ENCODE measurements around the gene MRPL28.
"Not testable (repeated sequence)": the region's sequence is repeated elsewhere in the genome, so short reads cannot be mapped to it uniquely, and the experiment has no call there.

MRPL28 gene

DNA sequence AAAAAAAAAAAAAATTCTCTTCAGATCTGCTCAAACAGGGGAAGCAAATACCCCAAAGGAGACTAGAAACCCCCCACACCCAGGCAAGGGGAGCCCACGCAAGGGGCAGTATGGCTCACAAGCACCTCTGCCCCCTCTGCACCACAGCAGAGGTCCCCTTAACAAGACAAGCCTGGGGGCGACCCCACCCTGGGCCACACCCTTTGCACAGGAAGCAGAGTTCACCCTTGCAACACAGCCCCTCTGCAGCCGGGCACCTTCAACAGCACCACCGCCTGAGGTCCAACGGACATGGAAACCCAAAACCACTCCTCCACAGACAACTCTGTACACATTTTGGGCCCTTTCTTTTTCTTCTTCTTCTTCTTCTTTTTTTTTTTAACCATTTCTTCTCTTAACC, 30.7 kb downstream of the MRPL28 start:
- TF ChIP-seq ZNF274 (IDR thresholded peaks at IDR 0.05; ENCODE audit: low read depth, low read length) (no peak), SUZ12 (IDR thresholded peaks at IDR 0.05; ENCODE audit: extremely low read depth, insufficient read depth, insufficient read length) (no peak), YY1 (IDR thresholded peaks at IDR 0.05; ENCODE audit: insufficient read depth, insufficient read length) (no peak)
- DNase-seq (ENCODE audit: low read depth, low spot score), result no peak
- Histone ChIP-seq H3K27me3 (ENCODE audit: insufficient read depth, insufficient read length) (no peaks in the 10 kb centered on the region), H3K9ac (ENCODE audit: insufficient read length, low read depth) (no peak overlapping the region), H3K36me3 (ENCODE audit: insufficient read depth, insufficient read length, low read length) (peaks cover 47% of the 10 kb centered on the region), H3K9me3 (ENCODE audit: insufficient read depth, low read length) (peaks cover 9% of the 10 kb centered on the region; the same call in 1 of the 2 replicates), H3K4me3 (ENCODE audit: insufficient read length, low read depth) (no peak overlapping the region), H3K4me1 (ENCODE audit: insufficient read depth, insufficient read length) (peaks cover 4% of the 10 kb centered on the region)

DNA sequence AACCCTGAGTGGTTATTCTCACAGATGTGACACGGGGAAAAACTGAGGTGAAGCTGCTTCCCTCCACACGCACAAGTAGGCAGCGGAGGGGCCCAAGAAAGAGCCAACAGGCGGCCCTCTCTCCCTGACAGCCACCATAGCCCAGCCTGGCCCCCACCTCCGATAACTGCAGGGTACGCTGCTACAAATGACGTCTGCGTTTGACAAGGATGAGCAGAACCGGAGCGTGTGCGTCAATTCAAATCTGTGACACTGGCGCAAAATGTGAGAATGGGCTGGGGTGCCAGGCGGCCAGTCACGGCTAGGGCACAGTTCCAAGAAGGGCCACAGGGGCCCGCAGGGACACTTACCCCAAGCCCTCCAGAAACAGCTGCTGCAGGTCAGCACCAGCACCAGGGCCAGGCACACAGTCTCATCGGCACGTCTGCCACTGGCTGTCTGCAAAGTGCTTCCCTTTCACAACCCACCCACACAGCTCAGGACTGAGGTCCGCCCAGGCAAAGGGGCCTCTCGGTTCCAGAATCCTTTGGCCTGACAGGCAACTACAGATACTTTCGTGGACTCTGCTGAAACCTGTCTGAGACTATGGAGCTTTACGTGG, 32.3 kb downstream of the MRPL28 start:
- Histone ChIP-seq H3K9ac (ENCODE audit: insufficient read length, low read depth) (no peak overlapping the region), H3K9me3 (ENCODE audit: insufficient read depth, low read length) (peaks cover 9% of the 10 kb centered on the region; the same call in 1 of the 2 replicates), H3K4me3 (ENCODE audit: insufficient read length, low read depth) (no peak overlapping the region), H3K27me3 (ENCODE audit: insufficient read depth, insufficient read length) (no peaks in the 10 kb centered on the region), H3K4me1 (ENCODE audit: insufficient read depth, insufficient read length) (peaks cover 4% of the 10 kb centered on the region), H3K36me3 (ENCODE audit: insufficient read depth, insufficient read length, low read length) (peaks cover 35% of the 10 kb centered on the region)
- no peak for DNase-seq (ENCODE audit: low read depth, low spot score)
- TF ChIP-seq SUZ12 (IDR thresholded peaks at IDR 0.05; ENCODE audit: extremely low read depth, insufficient read depth, insufficient read length) (no peak), YY1 (IDR thresholded peaks at IDR 0.05; ENCODE audit: insufficient read depth, insufficient read length) (no peak), ZNF274 (IDR thresholded peaks at IDR 0.05; ENCODE audit: low read depth, low read length) (no peak)

DNA sequence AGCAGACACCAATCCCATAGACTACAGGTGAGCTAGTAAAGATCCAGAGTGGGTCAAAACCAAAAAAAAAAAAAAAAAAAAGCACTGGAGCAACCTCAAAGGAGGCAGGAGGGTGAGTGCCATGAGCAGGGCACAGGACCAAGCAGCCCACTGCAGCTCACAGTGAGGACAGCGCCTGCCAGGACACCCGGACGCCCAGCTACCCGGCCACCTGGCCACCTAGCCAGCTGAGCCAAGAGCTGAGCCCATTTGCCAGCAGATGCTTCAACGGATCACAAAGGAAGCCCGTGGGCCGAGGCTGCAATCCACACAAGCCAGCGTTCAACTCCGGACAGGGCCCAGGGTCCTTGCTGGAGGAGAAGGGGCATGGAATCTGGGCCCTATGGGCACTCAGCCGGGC, 32.9 kb downstream of the MRPL28 start:
- TF ChIP-seq YY1 (IDR thresholded peaks at IDR 0.05; ENCODE audit: insufficient read depth, insufficient read length), result no peak
- TF ChIP-seq ZNF274 (IDR thresholded peaks at IDR 0.05; ENCODE audit: low read depth, low read length), result no peak
- TF ChIP-seq SUZ12 (IDR thresholded peaks at IDR 0.05; ENCODE audit: extremely low read depth, insufficient read depth, insufficient read length), result no peak
- no peaks in the 10 kb centered on the region for H3K27me3 ChIP-seq (ENCODE audit: insufficient read depth, insufficient read length)
- no peak for DNase-seq (ENCODE audit: low read depth, low spot score)
- peaks cover 28% of the 10 kb centered on the region for H3K36me3 ChIP-seq (ENCODE audit: insufficient read depth, insufficient read length, low read length)
- no peak overlapping the region for H3K9ac ChIP-seq (ENCODE audit: insufficient read length, low read depth)
- peaks cover 4% of the 10 kb centered on the region for H3K4me1 ChIP-seq (ENCODE audit: insufficient read depth, insufficient read length)
- no peak overlapping the region for H3K4me3 ChIP-seq (ENCODE audit: insufficient read length, low read depth)
- H3K9me3 ChIP-seq (ENCODE audit: insufficient read depth, low read length), result peaks cover 4% of the 10 kb centered on the region; the same call in 1 of the 2 replicates

DNA sequence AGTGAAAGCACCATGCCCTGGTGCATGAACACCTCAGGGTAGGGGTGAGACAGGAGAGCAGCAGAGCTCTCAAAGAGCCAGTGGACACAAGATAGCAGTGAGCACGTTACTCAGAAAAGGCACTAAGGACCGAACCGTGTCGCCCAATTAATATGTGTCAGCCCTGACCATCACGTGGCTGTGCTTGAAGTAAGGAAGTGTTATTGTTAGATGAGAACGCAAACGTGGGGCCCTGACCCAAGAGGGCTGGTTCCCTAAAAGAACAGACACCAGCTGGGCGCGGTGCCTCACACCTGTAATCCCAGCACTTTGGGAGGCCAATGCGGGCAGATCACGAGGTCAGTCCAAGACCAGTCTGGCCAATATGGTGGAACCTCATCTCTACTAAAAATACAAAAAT, 34.1 kb downstream of the MRPL28 start:
- TF ChIP-seq SUZ12 (IDR thresholded peaks at IDR 0.05; ENCODE audit: extremely low read depth, insufficient read depth, insufficient read length) (no peak), YY1 (IDR thresholded peaks at IDR 0.05; ENCODE audit: insufficient read depth, insufficient read length) (no peak), ZNF274 (IDR thresholded peaks at IDR 0.05; ENCODE audit: low read depth, low read length) (no peak)
- Histone ChIP-seq H3K4me3 (ENCODE audit: insufficient read length, low read depth) (no peak overlapping the region), H3K27me3 (ENCODE audit: insufficient read depth, insufficient read length) (no peaks in the 10 kb centered on the region), H3K36me3 (ENCODE audit: insufficient read depth, insufficient read length, low read length) (peaks cover 23% of the 10 kb centered on the region), H3K9me3 (ENCODE audit: insufficient read depth, low read length) (no peaks in the 10 kb centered on the region; the same call in 1 of the 2 replicates), H3K9ac (ENCODE audit: insufficient read length, low read depth) (no peak overlapping the region), H3K4me1 (ENCODE audit: insufficient read depth, insufficient read length) (peaks cover 8% of the 10 kb centered on the region)
- DNase-seq (ENCODE audit: low read depth, low spot score), result no peak

DNA sequence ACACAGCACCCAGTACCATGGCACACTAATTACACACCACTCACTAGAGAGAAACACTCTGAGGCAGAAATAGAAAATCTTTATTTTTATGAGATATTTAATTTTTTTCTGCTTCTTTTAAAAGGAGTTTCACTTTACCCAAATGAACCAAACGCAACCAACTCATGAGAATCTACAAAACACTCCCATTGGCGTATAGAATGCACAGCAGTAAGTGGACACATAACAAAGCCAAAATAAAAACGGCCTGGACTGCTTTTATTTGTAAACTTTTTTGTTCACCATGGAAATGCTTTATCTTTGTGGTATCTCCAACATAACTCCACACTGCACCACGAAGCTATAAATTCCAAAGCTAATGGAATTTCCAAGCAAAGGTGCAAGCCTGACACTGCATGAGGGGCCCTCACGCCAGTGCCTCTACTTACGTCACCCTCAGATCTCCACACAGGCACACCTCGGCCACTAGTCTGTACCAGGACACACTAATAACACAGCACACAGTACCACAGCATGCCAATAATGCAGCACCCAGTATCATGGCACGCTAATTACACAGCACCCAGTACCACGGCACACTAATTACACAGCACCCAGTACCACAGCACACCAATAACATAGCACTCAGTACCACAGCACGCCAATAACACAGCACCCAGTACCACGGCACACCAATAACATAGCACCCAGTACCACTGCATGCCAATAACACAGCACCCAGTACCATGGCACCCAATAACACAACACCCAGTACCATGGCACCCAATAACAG, 35.3 kb downstream of the MRPL28 start:
- peaks cover 11% of the 10 kb centered on the region for H3K4me1 ChIP-seq (ENCODE audit: insufficient read depth, insufficient read length)

DNA sequence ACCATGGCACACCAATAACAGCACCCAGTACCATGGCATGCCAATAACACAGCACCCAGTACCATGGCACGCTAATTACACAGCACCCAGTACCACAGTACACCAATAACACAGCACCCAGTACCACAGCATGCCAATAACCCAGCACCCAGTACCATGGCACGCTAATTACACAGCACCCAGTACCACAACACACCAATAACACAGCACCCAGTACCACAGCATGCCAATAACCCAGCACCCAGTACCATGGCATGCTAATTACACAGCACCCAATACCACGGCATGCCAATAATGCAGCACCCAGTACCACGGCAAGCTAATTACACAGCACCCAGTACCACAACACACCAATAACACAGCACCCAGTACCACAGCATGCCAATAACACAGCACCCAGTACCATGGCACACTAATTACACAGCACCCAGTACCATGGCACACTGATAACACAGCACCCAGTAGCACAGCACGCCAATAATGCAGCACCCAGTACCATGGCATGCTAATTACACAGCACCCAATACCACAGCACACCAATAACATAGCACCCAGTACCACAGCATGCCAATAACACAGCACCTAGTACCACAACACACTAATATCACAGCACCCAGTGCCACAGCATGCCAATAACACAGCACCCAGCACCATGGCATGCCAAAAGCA, 36.0 kb downstream of the MRPL28 start:
- not testable (repeated sequence) for DNase-seq (ENCODE audit: low read depth, low spot score); H3K9ac ChIP-seq (ENCODE audit: insufficient read length, low read depth)
- peaks cover 11% of the 10 kb centered on the region for H3K4me1 ChIP-seq (ENCODE audit: insufficient read depth, insufficient read length)

More for the DNA sequence above, 35.3 kb downstream of the MRPL28 start:
- H3K9me3 ChIP-seq (ENCODE audit: insufficient read depth, low read length); DNase-seq (ENCODE audit: low read depth, low spot score); H3K4me3 ChIP-seq (ENCODE audit: insufficient read length, low read depth); H3K27me3 ChIP-seq (ENCODE audit: insufficient read depth, insufficient read length); H3K9ac ChIP-seq (ENCODE audit: insufficient read length, low read depth): not testable (repeated sequence)
- H3K36me3 ChIP-seq (ENCODE audit: insufficient read depth, insufficient read length, low read length), result peaks cover 16% of the 10 kb centered on the region

DNA sequence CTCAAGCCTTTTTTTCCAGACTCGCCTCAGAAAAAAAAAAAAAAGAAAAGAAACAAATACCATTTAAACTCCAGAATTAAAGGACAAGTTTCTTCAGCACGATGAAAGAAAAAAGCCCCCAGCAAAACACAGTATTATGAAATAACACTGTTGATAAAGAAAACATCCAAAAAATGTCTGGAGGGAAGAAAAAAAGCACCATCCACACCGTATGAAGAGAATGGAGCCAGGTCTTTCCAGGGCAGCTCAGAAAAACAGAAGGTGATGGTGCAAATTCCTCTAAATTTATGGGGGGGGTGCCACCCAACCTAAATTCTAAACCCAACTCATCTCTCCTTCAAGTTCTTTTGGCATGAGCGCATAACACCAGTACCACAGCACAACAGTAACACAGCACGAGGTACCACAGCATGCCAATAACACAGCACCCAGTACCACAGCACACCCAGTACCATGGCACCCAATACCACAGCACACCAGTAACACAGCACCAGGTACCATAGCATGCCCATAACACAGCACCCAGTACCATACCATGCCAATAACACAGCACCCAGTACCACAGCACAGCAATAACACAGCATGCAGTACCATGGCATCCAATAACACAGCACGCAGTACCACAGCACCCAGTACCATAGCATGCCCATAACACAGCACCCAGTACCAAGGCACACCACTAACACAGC, 36.8 kb downstream of the MRPL28 start:
- no peaks in the 10 kb centered on the region for H3K27me3 ChIP-seq (ENCODE audit: insufficient read depth, insufficient read length)
- no peak overlapping the region for H3K4me3 ChIP-seq (ENCODE audit: insufficient read length, low read depth)
- H3K4me1 ChIP-seq (ENCODE audit: insufficient read depth, insufficient read length), result peaks cover 11% of the 10 kb centered on the region
- TF ChIP-seq ZNF274 (IDR thresholded peaks at IDR 0.05; ENCODE audit: low read depth, low read length) (no peak), SUZ12 (IDR thresholded peaks at IDR 0.05; ENCODE audit: extremely low read depth, insufficient read depth, insufficient read length) (no peak), YY1 (IDR thresholded peaks at IDR 0.05; ENCODE audit: insufficient read depth, insufficient read length) (no peak)
- H3K36me3 ChIP-seq (ENCODE audit: insufficient read depth, insufficient read length, low read length), result peaks cover 16% of the 10 kb centered on the region
- H3K9ac ChIP-seq (ENCODE audit: insufficient read length, low read depth), result no peak overlapping the region
- no peak for DNase-seq (ENCODE audit: low read depth, low spot score)
- H3K9me3 ChIP-seq (ENCODE audit: insufficient read depth, low read length), result no peaks in the 10 kb centered on the region

More for the DNA sequence above, 36.0 kb downstream of the MRPL28 start:
- not testable (repeated sequence) for H3K4me3 ChIP-seq (ENCODE audit: insufficient read length, low read depth); H3K27me3 ChIP-seq (ENCODE audit: insufficient read depth, insufficient read length); H3K9me3 ChIP-seq (ENCODE audit: insufficient read depth, low read length)
- H3K36me3 ChIP-seq (ENCODE audit: insufficient read depth, insufficient read length, low read length), result peaks cover 16% of the 10 kb centered on the region

DNA sequence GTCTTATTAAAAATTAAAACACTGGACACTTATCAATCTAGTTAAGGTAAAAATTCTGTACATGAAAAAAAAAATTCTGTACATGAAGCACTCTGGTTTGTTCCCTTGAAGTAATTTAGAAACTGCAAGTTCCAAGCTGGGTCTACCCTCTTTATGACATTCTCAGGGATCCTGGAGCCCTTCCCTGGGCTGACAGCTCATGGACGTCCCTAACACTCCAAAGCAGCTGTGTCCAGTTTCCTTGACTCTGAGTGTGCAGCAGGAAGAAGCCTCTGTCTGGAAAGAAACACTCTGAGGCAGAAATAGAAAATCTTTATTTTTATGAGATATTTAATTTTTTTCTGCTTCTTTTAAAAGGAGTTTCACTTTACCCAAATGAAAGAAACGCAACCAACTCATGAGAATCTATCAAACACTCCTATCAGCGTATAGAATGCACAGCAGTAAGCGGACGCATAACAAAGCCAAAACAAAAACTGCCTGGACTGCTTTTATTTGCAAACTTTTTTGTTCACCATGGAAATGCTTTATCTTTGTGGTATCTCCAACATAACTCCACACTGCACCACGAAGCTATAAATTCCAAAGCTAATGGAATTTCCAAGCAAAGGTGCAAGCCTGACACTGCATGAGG, 39.0 kb downstream of the MRPL28 start:
- not testable (repeated sequence) for H3K9me3 ChIP-seq (ENCODE audit: insufficient read depth, low read length); H3K36me3 ChIP-seq (ENCODE audit: insufficient read depth, insufficient read length, low read length); H3K9ac ChIP-seq (ENCODE audit: insufficient read length, low read depth); H3K4me3 ChIP-seq (ENCODE audit: insufficient read length, low read depth); H3K27me3 ChIP-seq (ENCODE audit: insufficient read depth, insufficient read length); DNase-seq (ENCODE audit: low read depth, low spot score)
- H3K4me1 ChIP-seq (ENCODE audit: insufficient read depth, insufficient read length), result peaks cover 10% of the 10 kb centered on the region
